Ascending aorta (tissue), 2 donors: ENCODE results near the gene VCL. TPM values are rescaled to one million over a fixed set of nuclear protein-coding genes. Genes with fewer than 3 reads are reported as not detected.

ENCODE experiments used
- DNase-seq, 2 donors: peaks; one replicate each; pipeline ENCODE4 v3.0.0-alpha.2; 2019; ENCODE audit warnings: low spot score in 2 of 2
- H3K27ac ChIP-seq, 2 donors: fragments of 200-600 bp; sonication (generic); one replicate each; pipeline ENCODE4 v1.5.1; 2016 to 2017; ENCODE audit warnings: mild to moderate bottlenecking in 1 of 2
- H3K27me3 ChIP-seq: fragments of 200-600 bp; sonication (generic); one replicate; pipeline ENCODE4 v1.5.1; 2017
- H3K36me3 ChIP-seq, 2 donors: fragments of 200-600 bp; sonication (generic); one replicate each; pipeline ENCODE4 v1.5.1; 2016
- H3K4me1 ChIP-seq, 2 donors: fragments of 200-600 bp; sonication (generic); one replicate each; pipeline ENCODE4 v1.5.1; 2016 to 2017; ENCODE audit warnings: mild to moderate bottlenecking in 1 of 2
- H3K4me3 ChIP-seq, 2 donors: fragments of 200-600 bp; sonication (generic); one replicate each; pipeline ENCODE4 v1.5.1; 2016 to 2017; ENCODE audit warnings: mild to moderate bottlenecking in 1 of 2
- H3K9me3 ChIP-seq, 2 donors: fragments of 200-600 bp; sonication (generic); one replicate each; pipeline ENCODE4 v1.5.1; 2016
- intact Hi-C: fragments of 100-400 bp; cut with DNase I; formaldehyde crosslinking; loops from one replicate; pipeline ENCODE4 v1.15.1; 2023
- total RNA-seq: library from RNA; depleted of rRNA; stranded (reverse); fragments of >200 nt; gene quantifications from one replicate; pipeline ENCODE4 v1.1.0, GENCODE V29; 2016
- TF ChIP-seq, protein P1 (sequence below), 3 experiments: fragments of 200-600 bp in 2 of 3; fragments of 450-650 bp in 1 of 3; sonication (generic) in 2 of 3; IDR thresholded peaks; one replicate each; pipeline ENCODE4 v1.5.1; 2016 to 2019; ENCODE audit warnings: antibody characterized with exemption in 3 of 3, mild to moderate bottlenecking in 1 of 3, moderate library complexity in 1 of 3

Gene VCL
- total RNA-seq, 1 donor from 2014 or later = 333 TPM

- intact Hi-C loops = loop anchor here (5.0 to 10.0 kb wide), 4 partner anchors 42 to 1084 kb away; partner anchors contain the start of gene COMTD1
- TF ChIP-seq, protein P1, sequence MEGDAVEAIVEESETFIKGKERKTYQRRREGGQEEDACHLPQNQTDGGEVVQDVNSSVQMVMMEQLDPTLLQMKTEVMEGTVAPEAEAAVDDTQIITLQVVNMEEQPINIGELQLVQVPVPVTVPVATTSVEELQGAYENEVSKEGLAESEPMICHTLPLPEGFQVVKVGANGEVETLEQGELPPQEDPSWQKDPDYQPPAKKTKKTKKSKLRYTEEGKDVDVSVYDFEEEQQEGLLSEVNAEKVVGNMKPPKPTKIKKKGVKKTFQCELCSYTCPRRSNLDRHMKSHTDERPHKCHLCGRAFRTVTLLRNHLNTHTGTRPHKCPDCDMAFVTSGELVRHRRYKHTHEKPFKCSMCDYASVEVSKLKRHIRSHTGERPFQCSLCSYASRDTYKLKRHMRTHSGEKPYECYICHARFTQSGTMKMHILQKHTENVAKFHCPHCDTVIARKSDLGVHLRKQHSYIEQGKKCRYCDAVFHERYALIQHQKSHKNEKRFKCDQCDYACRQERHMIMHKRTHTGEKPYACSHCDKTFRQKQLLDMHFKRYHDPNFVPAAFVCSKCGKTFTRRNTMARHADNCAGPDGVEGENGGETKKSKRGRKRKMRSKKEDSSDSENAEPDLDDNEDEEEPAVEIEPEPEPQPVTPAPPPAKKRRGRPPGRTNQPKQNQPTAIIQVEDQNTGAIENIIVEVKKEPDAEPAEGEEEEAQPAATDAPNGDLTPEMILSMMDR (IDR thresholded peaks at IDR 0.05) = no peak
These were observed 152.5 kb downstream of the VCL start, which contains the start of gene AP3M1 for GRCh38 chr10:74150204-74150989. TSS of gene AP3M1 (minus strand) at chr10:74150828. CDS start at chr10:74138379, 12,449 bp downstream.

DNA sequence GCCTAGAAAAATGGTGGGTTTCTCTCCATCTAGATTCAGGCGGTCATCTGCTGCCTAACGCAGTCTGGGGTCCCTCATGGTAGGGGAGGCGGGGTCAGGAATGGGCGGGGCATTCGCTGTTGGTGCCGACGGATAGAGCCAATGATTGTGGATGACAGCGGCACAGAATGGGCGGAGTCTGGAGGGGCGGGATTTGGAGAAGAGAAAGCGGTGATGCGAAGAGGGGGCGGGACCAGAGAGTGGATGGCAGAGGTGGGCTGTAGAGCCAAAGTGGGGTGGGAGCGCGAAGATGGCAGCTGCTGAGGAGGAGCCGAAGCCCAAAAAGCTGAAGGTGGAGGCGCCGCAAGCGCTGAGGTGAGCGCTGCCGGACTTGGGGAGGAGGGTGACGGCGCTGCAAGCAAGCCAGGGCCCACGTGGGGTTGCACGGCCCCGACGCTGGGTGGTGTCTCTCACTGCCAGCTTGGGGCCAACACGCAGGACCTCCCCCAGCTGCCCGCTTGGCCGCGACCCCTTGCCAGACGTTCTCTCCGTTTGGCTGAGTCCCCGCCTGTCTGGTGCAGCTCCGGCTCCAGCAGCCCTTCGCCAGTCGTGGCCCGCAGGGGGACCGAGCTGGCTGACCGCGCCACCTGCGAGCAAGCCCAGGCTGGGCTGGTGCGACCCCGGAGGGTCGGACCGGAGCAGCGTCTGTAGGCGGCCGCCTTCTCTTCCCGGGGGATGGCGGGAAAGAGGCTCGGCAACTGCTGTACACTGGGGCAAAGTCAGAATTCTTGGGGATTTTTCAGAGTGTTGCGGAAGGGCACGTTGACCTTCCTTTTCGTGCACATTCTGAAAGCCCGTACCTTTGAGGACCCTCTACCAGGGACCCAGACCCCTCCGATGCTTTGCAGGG is 153.3 kb downstream of the VCL start, which contains the start of gene ADK:
TSS of gene ADK (plus strand) at position 232 of the 889 bp plus-strand sequence. CDS start at position 290, 58 bp downstream.
- Histone ChIP-seq H3K9me3 (no peaks in the 10 kb centered on the region), H3K4me3 (peak within 1 kb of the TSS; percentile 82 to 96), H3K27ac (peak within 1 kb of the TSS; percentile 84), H3K4me1 (peaks cover 8 to 29% of the 10 kb centered on the region in 2 donors), H3K36me3 (no peaks in the 10 kb centered on the region), H3K27me3 (no peaks in the 10 kb centered on the region)
- peak; percentile 98 to 100 for DNase-seq
- TF ChIP-seq, protein P1 (IDR thresholded peaks at IDR 0.05) = peak; percentile 24 to 63 (median 41)
- intact Hi-C loops = loop anchor here (1.0 to 10.0 kb wide), 5 partner anchors 25 to 1084 kb away; partner anchors contain the start of gene COMTD1

More at GRCh38 chr10:74150204-74150989, 152.5 kb downstream of the VCL start, which contains the start of gene AP3M1:
- Histone ChIP-seq H3K27ac (peak within 1 kb of the TSS; percentile 84), H3K9me3 (no peaks in the 10 kb centered on the region), H3K36me3 (no peaks in the 10 kb centered on the region), H3K4me1 (peaks cover 8 to 32% of the 10 kb centered on the region in 2 donors), H3K4me3 (peak within 1 kb of the TSS; percentile 82 to 96), H3K27me3 (no peaks in the 10 kb centered on the region)
- DNase-seq = peak; percentile 48 to 90

- Histone ChIP-seq H3K4me1 (peaks cover 8 to 29% of the 10 kb centered on the region in 2 donors), H3K4me3 (peak overlapping the region; percentile 82 to 96), H3K27me3 (no peaks in the 10 kb centered on the region), H3K36me3 (no peaks in the 10 kb centered on the region), H3K9me3 (no peaks in the 10 kb centered on the region), H3K27ac (peak overlapping the region; percentile 84)
- no peak for DNase-seq
- TF ChIP-seq, protein P1 (IDR thresholded peaks at IDR 0.05) = no peak
- intact Hi-C loops = loop anchor here (1.0 to 10.0 kb wide), 5 partner anchors 24 to 1083 kb away; partner anchors contain the start of gene COMTD1
These were observed 154.2 kb downstream of the VCL start for GRCh38 chr10:74151879-74152722.

GRCh38 chr10:74153123-74153522 is 155.2 kb downstream of the VCL start:
- Histone ChIP-seq H3K9me3 (no peaks in the 10 kb centered on the region), H3K36me3 (no peaks in the 10 kb centered on the region), H3K27ac (no peak overlapping the region), H3K4me1 (peaks cover 8 to 26% of the 10 kb centered on the region in 2 donors), H3K4me3 (no peak overlapping the region), H3K27me3 (no peaks in the 10 kb centered on the region)
- DNase-seq = no peak
- TF ChIP-seq, protein P1 (IDR thresholded peaks at IDR 0.05) = peak in 2 of 3 experiments; percentile 24 to 32
- intact Hi-C loops = loop anchor here (5.0 to 10.0 kb wide), 4 partner anchors 39 to 1082 kb away; partner anchors contain the start of gene COMTD1
